LHCN-M2 (cell line): ENCODE results near the gene REEP2. TPM values are rescaled to one million over a fixed set of nuclear protein-coding genes. Genes with fewer than 3 reads are reported as not detected.

Experiments used
- DNase-seq: peaks from one replicate; pipeline ENCODE4 v3.0.0-alpha.2; 2012; ENCODE audit warnings: low read depth
- total RNA-seq: library from RNA; depleted of rRNA; stranded (reverse); fragments of >200 nt; gene quantifications from 2 replicates; pipeline ENCODE4 v1.2.3, GENCODE V29; 2014; rRNA removed

Gene REEP2
- total RNA-seq, 1 experiment from 2014 or later: 11.0 TPM

- no peak for DNase-seq
Observed at GRCh38 chr5:138495351-138495750, 56.5 kb downstream of the REEP2 start.

Other genes with a start within 250 kb of the REEP2 start
- 27.0 and 27.4 TPM in 2 replicates for gene CDC23, start 225.7 kb upstream of the REEP2 start, total RNA-seq
- not detected in 2 replicates for gene GFRA3, start 164.4 kb upstream of the REEP2 start, total RNA-seq
- gene CDC25C, start 107.3 kb upstream of the REEP2 start, total RNA-seq: 16.9 and 18.3 TPM in 2 replicates
- gene FAM53C, start 100.8 kb upstream of the REEP2 start, total RNA-seq: 27.2 and 29.7 TPM in 2 replicates
- 30.3 and 36.1 TPM in 2 replicates for gene KDM3B, start 86.4 kb upstream of the REEP2 start, total RNA-seq
- 4.1 and 7.2 TPM in 2 replicates for gene EGR1, start 26.4 kb downstream of the REEP2 start, total RNA-seq
- gene ETF1, start 104.2 kb downstream of the REEP2 start, total RNA-seq: 141 and 163 TPM in 2 replicates
- 424 and 464 TPM in 2 replicates for gene HSPA9, start 136.3 kb downstream of the REEP2 start, total RNA-seq